Measurements from ENCODE around the gene EHBP1L1.

- TF ChIP-seq, protein P1, sequence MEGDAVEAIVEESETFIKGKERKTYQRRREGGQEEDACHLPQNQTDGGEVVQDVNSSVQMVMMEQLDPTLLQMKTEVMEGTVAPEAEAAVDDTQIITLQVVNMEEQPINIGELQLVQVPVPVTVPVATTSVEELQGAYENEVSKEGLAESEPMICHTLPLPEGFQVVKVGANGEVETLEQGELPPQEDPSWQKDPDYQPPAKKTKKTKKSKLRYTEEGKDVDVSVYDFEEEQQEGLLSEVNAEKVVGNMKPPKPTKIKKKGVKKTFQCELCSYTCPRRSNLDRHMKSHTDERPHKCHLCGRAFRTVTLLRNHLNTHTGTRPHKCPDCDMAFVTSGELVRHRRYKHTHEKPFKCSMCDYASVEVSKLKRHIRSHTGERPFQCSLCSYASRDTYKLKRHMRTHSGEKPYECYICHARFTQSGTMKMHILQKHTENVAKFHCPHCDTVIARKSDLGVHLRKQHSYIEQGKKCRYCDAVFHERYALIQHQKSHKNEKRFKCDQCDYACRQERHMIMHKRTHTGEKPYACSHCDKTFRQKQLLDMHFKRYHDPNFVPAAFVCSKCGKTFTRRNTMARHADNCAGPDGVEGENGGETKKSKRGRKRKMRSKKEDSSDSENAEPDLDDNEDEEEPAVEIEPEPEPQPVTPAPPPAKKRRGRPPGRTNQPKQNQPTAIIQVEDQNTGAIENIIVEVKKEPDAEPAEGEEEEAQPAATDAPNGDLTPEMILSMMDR (IDR thresholded peaks at IDR 0.05) = no peak
- TF ChIP-seq EP300 (IDR thresholded peaks at IDR 0.05) = no peak
- TF ChIP-seq POLR2A (IDR thresholded peaks at IDR 0.05) = no peak
- TF ChIP-seq POLR2AphosphoS5 (IDR thresholded peaks at IDR 0.05) = no peak
Observed at GRCh38 chr11:65609229-65609628, 33.4 kb downstream of the EHBP1L1 start.
